Panc1 (cell line): ENCODE measurements around the gene APOF. TPM values are rescaled to one million over a fixed set of nuclear protein-coding genes. Genes with fewer than 3 reads are reported as not detected.

Source experiments
- ATAC-seq: fragments of 200-7000 bp; cut with Tn5 transposase; 2 replicates; pipeline ENCODE4 v1.9.1; 2020; ENCODE audit warnings: mild to moderate bottlenecking, moderate library complexity
- BruUV-seq: library from RNA; stranded (reverse); fragments of 400-500 nt; replicated peaks from 2 replicates; lab custom pipeline; 2021; lab: Mats Ljungman, UMichigan
- CTCF ChIA-PET: fragments of 300-600 bp; sonication (Branson Sonifier 250); formaldehyde crosslinking; loops from one replicate; lab custom pipeline; 2022; ENCODE audit warnings: antibody characterized with exemption; lab: Charles Lee
- POLR2A ChIA-PET: fragments of 300-600 bp; sonication (Branson Sonifier 250); formaldehyde crosslinking; loops from one replicate; lab custom pipeline; 2022; ENCODE audit warnings: antibody characterized with exemption; lab: Charles Lee
- DNase-seq: peaks from one replicate; pipeline ENCODE4 v3.0.0-alpha.2; 2010; ENCODE audit warnings: low read depth, low spot score
- H3K27ac ChIP-seq: 2 replicates; pipeline ENCODE4 v1.5.1; 2011; ENCODE audit warnings: mild to moderate bottlenecking, low read length, inconsistent platforms
- H3K27me3 ChIP-seq: fragments of 200-500 bp; sonication (Bioruptor generic); 2 replicates; pipeline ENCODE4 v1.6.0; 2014; ENCODE audit warnings: low read length, inconsistent platforms; ENCODE audit not compliant: control insufficient read depth, insufficient read depth
- H3K36me3 ChIP-seq: fragments of 200-500 bp; sonication (Bioruptor generic); 2 replicates; pipeline ENCODE4 v1.5.1; 2014; ENCODE audit warnings: inconsistent platforms, mild to moderate bottlenecking, low read length, moderate library complexity; ENCODE audit not compliant: control insufficient read depth, insufficient read depth
- H3K4me1 ChIP-seq: 2 replicates; pipeline ENCODE4 v1.5.1; 2011; ENCODE audit warnings: inconsistent platforms, mild to moderate bottlenecking, low read length, moderate library complexity; ENCODE audit not compliant: control insufficient read depth, insufficient read depth
- H3K4me3 ChIP-seq, 2 experiments: 2 replicates each; pipeline ENCODE4 v1.5.1; 2011 to 2012; ENCODE audit warnings: low read depth in 2 of 2, low read length in 2 of 2, mild to moderate bottlenecking in 2 of 2, inconsistent platforms in 1 of 2, moderate library complexity in 1 of 2
- H3K9me3 ChIP-seq: fragments of 200-500 bp; sonication (Bioruptor generic); 2 replicates; pipeline ENCODE4 v1.5.1; 2014; ENCODE audit warnings: low read depth, mild to moderate bottlenecking, inconsistent platforms, low read length, moderate library complexity; ENCODE audit not compliant: control insufficient read depth, insufficient read depth
- CTCF ChIP-seq: fragments of 450-650 bp; IDR thresholded peaks from 2 replicates; pipeline ENCODE4 v1.5.1; 2017; ENCODE audit warnings: mild to moderate bottlenecking
- POLR2AphosphoS5 ChIP-seq: IDR thresholded peaks from 2 replicates; pipeline ENCODE4 v1.6.1; 2012; ENCODE audit warnings: mild to moderate bottlenecking, low read depth, low read length, moderate library complexity
- REST ChIP-seq, 2 experiments: IDR thresholded peaks; 2 replicates each; pipeline ENCODE4 v1.6.1; 2011 to 2012; ENCODE audit warnings: low read depth in 2 of 2, control low read depth in 1 of 2, low read length in 1 of 2, mild to moderate bottlenecking in 1 of 2, moderate library complexity in 1 of 2; ENCODE audit not compliant: insufficient read depth in 1 of 2
- SIN3A ChIP-seq: IDR thresholded peaks from 2 replicates; pipeline ENCODE4 v1.6.1; 2012; ENCODE audit warnings: low read depth, mild to moderate bottlenecking, low read length, moderate library complexity, borderline replicate concordance; ENCODE audit not compliant: insufficient read depth
- TCF7L2 ChIP-seq: IDR thresholded peaks from 2 replicates; pipeline ENCODE4 v1.6.1; 2011; ENCODE audit warnings: mild to moderate bottlenecking, low read depth, low read length, inconsistent platforms
- in situ Hi-C: cut with HindIII; loops from 2 replicates; pipeline ENCODE4 v1.10.0; 2016; ENCODE audit warnings: low sequenced_read_pairs, low pct_unique_long_range_greater_than_20kb
- intact Hi-C: fragments of 100-400 bp; cut with micrococcal nuclease; formaldehyde crosslinking; loops from one replicate; pipeline ENCODE4 v1.10.0; 2022; ENCODE audit not compliant: unreplicated experiment
- total RNA-seq: library from RNA; stranded (reverse); gene quantifications from one replicate; pipeline ENCODE4 v1.2.1, GENCODE V29; 2021; ENCODE audit not compliant: unreplicated experiment

The APOF gene
- total RNA-seq, 1 experiment from 2014 or later = 0.10 TPM

GRCh38 chr12:56315249-56315621, 47.4 kb downstream of the APOF start:
- ATAC-seq (peak; percentile 1; the same call in 1 of the 2 replicates), DNase-seq (no peak)
- Histone ChIP-seq H3K36me3 (peaks cover 9% of the 10 kb centered on the region; the same call in 1 of the 2 replicates), H3K4me1 (peaks cover 4% of the 10 kb centered on the region), H3K27ac (peak overlapping the region; percentile 97), H3K4me3 (peak overlapping the region; percentile 85 to 97), H3K9me3 (no peaks in the 10 kb centered on the region), H3K27me3 (no peaks in the 10 kb centered on the region)
- in situ Hi-C loops = no loop called here
- intact Hi-C loops = loop anchor here (5.0 kb wide), 1 partner anchor 152 kb away; the partner anchor contains the start of gene SPRYD4
- no TSS peak for BruUV-seq
- ChIA-PET POLR2A (interaction anchor here (0.6 to 1.1 kb wide), 2 partner anchors 28 to 48 kb away, joined by 4 read pairs; partner anchors contain the start of gene APOF), CTCF (interaction anchor here (1.1 to 1.3 kb wide), 2 partner anchors 148 to 149 kb away, joined by 4 to 5 read pairs; no protein-coding TSS in a partner anchor)
- TF ChIP-seq CTCF (no peak), TCF7L2 (no peak), POLR2AphosphoS5 (no peak), REST (IDR thresholded peaks at IDR 0.05; ENCODE audit: insufficient read depth in 1 of 2, low read depth in 2 of 2, low read length in 1 of 2) (no peak), SIN3A (no peak)

GRCh38 chr12:56311003-56311402, 51.7 kb downstream of the APOF start:
- ATAC-seq (no peak), DNase-seq (no peak)
- BruUV-seq = TSS peak; percentile 46
- Histone ChIP-seq H3K4me1 (peaks cover 4% of the 10 kb centered on the region), H3K36me3 (peaks cover 9% of the 10 kb centered on the region; the same call in 1 of the 2 replicates), H3K9me3 (no peaks in the 10 kb centered on the region), H3K27me3 (no peaks in the 10 kb centered on the region), H3K4me3 (no peak overlapping the region), H3K27ac (no peak overlapping the region)
- ChIA-PET POLR2A (interaction anchor here (0.6 kb wide), 1 partner anchor 125 kb away, joined by 13 read pairs; no protein-coding TSS in a partner anchor), CTCF (no interaction called here)
- TF ChIP-seq SIN3A (no peak), REST (IDR thresholded peaks at IDR 0.05; ENCODE audit: insufficient read depth in 1 of 2, low read depth in 2 of 2, low read length in 1 of 2) (no peak), CTCF (no peak), TCF7L2 (no peak), POLR2AphosphoS5 (no peak)
- in situ Hi-C loops (no loop called here), intact Hi-C loops (no loop called here)
